ENCODE results near the gene CDR2. TPM values are rescaled to one million over a fixed set of nuclear protein-coding genes. Genes with fewer than 3 reads are reported as not detected.

The CDR2 gene
- polyA plus RNA-seq, 3 donors, result 2.5 to 5.9 (median 4.8) TPM

- Histone ChIP-seq H3K27ac (ENCODE audit: low read depth in 1 of 2, low read length in 2 of 2) (peak overlapping the region in 1 of 2 donors; percentile 14), H3K36me3 (replicated peaks in 1 of 2; ENCODE audit: control insufficient read depth in 1 of 2, insufficient read depth in 2 of 2, low read length in 2 of 2) (peaks cover 89 to 97% of the 10 kb centered on the region in 2 donors), H3K9ac (ENCODE audit: insufficient read depth, low read length, poor library complexity, severe bottlenecking) (no peak overlapping the region), H3K9me3 (replicated peaks in 1 of 2; ENCODE audit: control insufficient read depth in 1 of 2, insufficient read depth in 1 of 2, low read length in 2 of 2) (no peaks in the 10 kb centered on the region), H3K4me2 (replicated peaks; ENCODE audit: extremely low read depth, low read length, poor library complexity, severe bottlenecking) (no peak overlapping the region), H3K27me3 (ENCODE audit: control insufficient read depth in 2 of 2, insufficient read depth in 2 of 2, low read length in 2 of 2) (no peaks in the 10 kb centered on the region), H3K79me2 (ENCODE audit: insufficient read depth, low read length) (no peaks in the 10 kb centered on the region), H4K20me1 (ENCODE audit: insufficient read depth, low read length) (peaks cover 14% of the 10 kb centered on the region), H2AFZ (ENCODE audit: insufficient read depth, low read depth, low read length, poor library complexity, severe bottlenecking) (no peak overlapping the region), H3K4me3 (replicated peaks in 1 of 3; ENCODE audit: low read depth in 2 of 3, low read length in 3 of 3) (no peak overlapping the region), H3K4me1 (ENCODE audit: control insufficient read depth in 1 of 2, insufficient read depth in 2 of 2, low read length in 2 of 2) (no peaks in the 10 kb centered on the region)
- TF ChIP-seq CTCF (IDR thresholded peaks at IDR 0.05), result no peak
- Mint-ChIP-seq H3K27ac (peak overlapping the region in 2 of 7 donors; percentile 35 to 51), H3K9me3 (no peaks in the 10 kb centered on the region), H3K4me3 (no peak overlapping the region), H3K36me3 (peaks cover 80 to 99% of the 10 kb centered on the region in 2 donors), H3K27me3 (ENCODE audit: low read depth in 3 of 3) (peaks cover 0 to 2% (median 0%) of the 10 kb centered on the region in 3 donors), H3K4me1 (no peaks in the 10 kb centered on the region)
- no peak for DNase-seq
- intact Hi-C loops (cut with micrococcal nuclease), result loop anchor here in 1 of 2 donors (10.0 kb wide), 2 partner anchors 51 to 91 kb away; partner anchors contain the start of gene CDR2
- 93% methylated on average over 4 of the region's 12 CpGs for whole genome bisulfite sequencing (ENCODE audit: insufficient coverage)
These were observed 51.1 kb downstream of the CDR2 start for GRCh38 chr16:22323173-22323958.

GRCh38 chr16:22322741-22323140, 51.7 kb downstream of the CDR2 start:
- no peaks in the 10 kb centered on the region for H3K79me2 ChIP-seq (ENCODE audit: insufficient read depth, low read length)
- Mint-ChIP-seq H3K36me3 (peaks cover 80 to 99% of the 10 kb centered on the region in 2 donors), H3K4me3 (no peak overlapping the region), H3K4me1 (no peaks in the 10 kb centered on the region), H3K27me3 (ENCODE audit: low read depth in 3 of 3) (peaks cover 0 to 2% (median 0%) of the 10 kb centered on the region in 3 donors), H3K27ac (no peak overlapping the region), H3K9me3 (no peaks in the 10 kb centered on the region)
- H2AFZ ChIP-seq (ENCODE audit: insufficient read depth, low read depth, low read length, poor library complexity, severe bottlenecking), result no peak overlapping the region
- H4K20me1 ChIP-seq (ENCODE audit: insufficient read depth, low read length), result peaks cover 14% of the 10 kb centered on the region
- DNase-seq, result no peak
- TF ChIP-seq CTCF (IDR thresholded peaks at IDR 0.05), result no peak
- intact Hi-C loops (cut with micrococcal nuclease), result loop anchor here in 1 of 2 donors (10.0 kb wide), 2 partner anchors 52 to 92 kb away; partner anchors contain the start of gene CDR2
- H3K4me3 ChIP-seq (replicated peaks in 1 of 3; ENCODE audit: low read depth in 2 of 3, low read length in 3 of 3), result no peak overlapping the region
- H3K36me3 ChIP-seq (replicated peaks in 1 of 2; ENCODE audit: control insufficient read depth in 1 of 2, insufficient read depth in 2 of 2, low read length in 2 of 2), result peaks cover 84 to 97% of the 10 kb centered on the region in 2 donors
- no peaks in the 10 kb centered on the region for H3K4me1 ChIP-seq (ENCODE audit: control insufficient read depth in 1 of 2, insufficient read depth in 2 of 2, low read length in 2 of 2)
- H3K4me2 ChIP-seq (replicated peaks; ENCODE audit: extremely low read depth, low read length, poor library complexity, severe bottlenecking), result no peak overlapping the region
- whole genome bisulfite sequencing (ENCODE audit: insufficient coverage), result 99% methylated on average over 7 of the region's 17 CpGs
- no peaks in the 10 kb centered on the region for H3K27me3 ChIP-seq (ENCODE audit: control insufficient read depth in 2 of 2, insufficient read depth in 2 of 2, low read length in 2 of 2)
- H3K9me3 ChIP-seq (replicated peaks in 1 of 2; ENCODE audit: control insufficient read depth in 1 of 2, insufficient read depth in 1 of 2, low read length in 2 of 2), result no peaks in the 10 kb centered on the region
- H3K9ac ChIP-seq (ENCODE audit: insufficient read depth, low read length, poor library complexity, severe bottlenecking), result no peak overlapping the region
- H3K27ac ChIP-seq (ENCODE audit: low read depth in 1 of 2, low read length in 2 of 2), result no peak overlapping the region
